HG02571 (cell line): ENCODE results near the gene CHEK2.
"Not testable (repeated sequence)": the region's sequence is repeated elsewhere in the genome, so short reads cannot be mapped to it uniquely, and the experiment has no call there.

Experiments
- ATAC-seq: cut with Tn5 transposase; IDR thresholded peaks from one replicate; pipeline ENCODE4 v1.9.1; 2021; ENCODE audit warnings: mild to moderate bottlenecking, moderate library complexity; ENCODE audit not compliant: unreplicated experiment

The CHEK2 gene

GRCh38 chr22:28742562-28742962 is 942 bp upstream of the CHEK2 start:
- no peak for ATAC-seq

DNA sequence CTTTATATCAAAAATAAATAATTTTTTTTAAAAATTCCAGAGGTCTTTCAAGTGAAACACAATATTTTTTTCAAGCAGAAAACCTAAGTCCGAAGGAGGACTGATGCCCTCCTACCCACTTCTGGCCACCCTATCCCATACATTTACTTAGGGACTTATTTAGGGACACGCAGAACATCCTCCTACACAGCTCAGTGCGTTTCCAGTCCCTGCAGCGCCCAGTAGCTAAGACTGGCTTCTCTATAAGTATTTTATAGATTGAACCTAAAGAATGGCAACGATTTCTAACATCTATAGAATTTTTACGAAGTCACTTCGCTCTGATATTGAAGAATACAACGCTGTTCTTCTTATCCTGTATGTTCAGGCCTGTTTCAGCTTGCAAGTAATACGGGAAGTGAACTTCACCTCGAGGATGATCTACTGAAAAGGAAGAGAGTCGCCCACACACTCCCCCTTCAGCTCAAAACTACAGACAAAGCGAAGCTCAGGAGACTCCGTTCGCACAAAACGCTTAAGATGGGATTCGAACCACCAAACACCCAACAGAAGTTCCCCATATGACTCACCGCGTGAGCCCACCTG is 328 bp downstream of the CHEK2 start:
- no peak for ATAC-seq

- ATAC-seq: not testable (repeated sequence)
Measured at GRCh38 chr22:28738876-28739275, 2.7 kb downstream of the CHEK2 start.

DNA sequence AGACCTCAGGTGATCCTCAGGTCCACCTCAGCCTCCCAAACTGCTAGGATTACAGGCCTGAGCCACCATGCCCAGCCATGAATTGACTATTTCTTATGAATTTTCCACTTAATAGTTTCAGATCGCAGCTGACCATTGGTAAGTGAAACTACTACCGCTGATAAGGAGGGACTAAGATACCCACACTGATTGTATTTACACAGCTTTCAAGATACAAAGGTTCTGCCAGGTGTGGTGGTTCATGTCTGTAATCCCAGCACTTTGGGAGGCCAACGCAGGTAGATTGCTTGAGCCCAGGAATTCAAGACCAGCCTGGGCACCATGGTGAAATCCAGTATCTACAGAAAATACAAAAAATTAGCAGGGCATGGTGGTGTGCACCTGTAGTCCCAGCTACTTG is 3.9 kb downstream of the CHEK2 start:
- no peak for ATAC-seq

DNA sequence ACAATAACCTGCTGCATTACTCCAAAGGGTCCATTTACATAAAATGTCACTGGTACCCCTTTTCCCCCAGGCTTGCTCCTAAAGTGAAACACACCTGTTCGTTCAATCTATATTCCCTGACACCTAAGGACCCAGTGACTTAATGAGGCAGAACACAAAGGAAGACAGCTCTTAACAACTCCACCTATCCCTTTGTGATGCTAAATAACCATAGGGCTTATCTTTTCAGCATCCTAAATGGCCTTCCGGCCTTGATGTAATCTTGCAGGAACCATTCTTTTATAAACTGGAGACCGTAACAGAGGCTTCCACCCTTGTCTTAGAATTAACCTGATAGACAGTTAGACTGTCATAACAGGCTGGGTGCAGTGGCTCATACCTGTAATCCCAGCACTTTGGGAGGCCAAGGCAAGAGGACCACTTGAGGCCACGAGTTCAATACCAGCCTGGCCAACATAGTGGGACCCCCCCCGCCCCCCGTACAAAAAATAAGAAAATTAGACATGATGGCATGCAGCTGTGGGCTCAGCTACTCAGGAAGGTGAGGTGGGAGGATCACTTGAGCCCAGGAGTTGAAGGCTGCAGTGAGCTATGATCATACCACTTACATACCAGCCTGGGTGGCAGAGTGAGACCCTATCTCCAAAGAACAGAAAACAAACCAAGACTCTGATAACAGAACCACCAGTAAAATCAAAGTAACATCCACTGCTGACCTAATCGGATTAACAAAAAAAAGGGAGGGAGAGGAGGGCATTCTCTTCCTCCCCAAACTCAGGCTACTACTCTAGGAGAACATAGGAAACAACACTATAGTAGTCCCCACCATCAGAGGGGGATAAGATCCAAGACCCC is 5.1 kb downstream of the CHEK2 start:
- no peak for ATAC-seq

DNA sequence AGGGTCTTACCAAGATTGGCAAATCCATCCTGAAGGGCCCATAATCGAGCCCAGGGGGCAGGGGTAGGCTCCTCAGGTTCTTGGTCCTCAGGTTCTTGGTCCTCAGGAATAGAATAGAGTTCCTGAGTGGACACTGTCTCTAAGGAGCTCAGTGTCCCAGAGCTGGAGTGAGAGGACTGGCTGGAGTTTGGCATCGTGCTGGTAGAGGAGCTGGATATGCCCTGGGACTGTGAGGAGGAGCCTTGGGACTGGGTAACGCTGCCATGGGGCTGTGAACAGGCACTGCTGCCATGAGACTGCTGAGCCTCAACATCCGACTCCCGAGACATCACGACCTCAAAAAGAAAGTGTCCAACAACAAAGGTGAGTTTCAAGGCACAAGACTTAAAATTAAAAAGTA is 7.2 kb downstream of the CHEK2 start:
- ATAC-seq: no peak

DNA sequence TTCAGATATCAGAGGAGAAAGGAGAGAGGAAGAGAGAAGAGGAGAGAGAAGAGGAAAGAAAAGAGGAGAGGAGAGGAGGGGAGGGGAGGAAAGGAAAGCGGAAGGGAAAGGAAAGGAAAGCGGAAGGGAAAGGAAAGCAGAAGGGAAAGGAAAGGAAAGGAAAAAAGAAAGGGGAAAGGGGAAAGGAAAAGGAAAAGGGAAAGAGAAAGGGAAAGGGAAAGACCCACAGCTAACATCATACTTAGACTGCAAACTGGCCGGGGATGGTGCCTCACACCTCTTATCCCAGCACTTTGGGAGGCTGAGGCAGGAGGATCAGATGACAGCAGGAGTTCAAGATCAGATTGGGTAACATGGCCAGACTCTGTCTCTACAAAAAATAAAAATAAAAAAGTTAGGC is 11.4 kb downstream of the CHEK2 start:
- ATAC-seq: no peak

DNA sequence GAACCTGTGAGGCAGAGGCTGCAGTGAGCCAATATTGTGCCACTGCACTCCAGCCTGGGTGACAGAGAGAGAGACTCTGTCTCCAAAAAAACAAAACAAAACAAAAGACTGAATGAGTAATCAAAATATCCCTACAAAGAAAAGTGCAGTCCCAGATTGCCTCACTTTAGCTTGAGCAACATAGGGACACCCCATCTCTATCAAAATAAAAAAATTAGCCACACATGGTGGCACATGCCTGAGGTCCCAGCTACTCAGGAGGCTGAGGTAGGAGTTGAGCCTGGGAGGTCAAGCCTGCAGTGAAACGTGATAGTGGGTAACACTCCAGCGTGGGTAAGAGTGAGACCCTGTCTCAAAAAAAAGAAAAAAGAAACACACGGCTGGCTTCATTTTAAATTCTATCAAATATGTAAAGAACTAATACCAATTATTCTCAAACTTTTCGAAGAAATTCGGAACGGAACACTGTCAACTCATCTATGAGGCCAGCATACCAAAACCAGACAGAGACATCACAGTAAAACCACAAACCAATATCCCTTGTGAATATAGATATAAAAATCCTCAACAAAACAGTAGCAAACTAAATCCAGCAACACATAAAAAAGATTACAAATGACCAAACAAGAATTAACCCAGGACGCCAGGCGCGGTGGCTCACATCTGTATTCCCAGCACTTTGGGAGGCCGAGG is 12.9 kb downstream of the CHEK2 start:
- no peak for ATAC-seq

DNA sequence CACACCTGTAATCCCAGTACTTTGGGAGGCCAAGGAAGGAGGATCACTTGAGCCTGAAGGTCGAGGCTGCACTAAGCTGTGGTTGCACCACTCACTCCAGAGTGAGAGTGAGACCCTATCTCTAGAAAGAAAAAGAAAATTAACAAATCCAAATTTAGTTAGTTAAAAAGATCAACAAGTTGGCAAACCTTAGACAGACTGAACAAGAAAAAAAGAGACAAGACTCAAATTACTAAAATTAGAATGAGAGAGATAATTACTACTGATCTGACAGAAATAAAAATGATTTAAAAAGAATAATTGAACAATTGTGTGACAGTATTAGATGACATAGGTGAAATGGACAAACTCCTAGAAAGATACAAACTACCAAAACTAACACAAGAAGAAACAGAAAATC is 13.6 kb downstream of the CHEK2 start:
- no peak for ATAC-seq

GRCh38 chr22:28718044-28718443 is 23.6 kb downstream of the CHEK2 start:
- no peak for ATAC-seq

DNA sequence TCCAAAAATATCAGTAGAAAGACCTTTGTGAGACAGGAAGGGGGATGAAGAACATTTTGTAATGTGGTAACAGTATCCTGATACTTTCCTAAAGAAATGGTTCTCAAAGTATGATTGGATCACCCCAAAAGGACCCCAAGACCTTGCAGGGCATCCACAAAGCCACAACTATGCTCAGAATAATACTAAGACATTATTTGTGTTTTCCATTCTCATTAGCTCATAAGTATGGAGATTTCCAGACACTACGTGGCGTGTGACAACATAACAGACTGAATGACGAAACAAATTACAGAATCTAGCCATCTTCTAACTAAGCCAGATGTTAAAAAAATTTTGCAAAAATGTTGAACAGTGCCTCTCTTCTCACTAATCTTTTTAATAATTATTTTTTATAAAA is 24.9 kb downstream of the CHEK2 start:
- ATAC-seq: no peak

DNA sequence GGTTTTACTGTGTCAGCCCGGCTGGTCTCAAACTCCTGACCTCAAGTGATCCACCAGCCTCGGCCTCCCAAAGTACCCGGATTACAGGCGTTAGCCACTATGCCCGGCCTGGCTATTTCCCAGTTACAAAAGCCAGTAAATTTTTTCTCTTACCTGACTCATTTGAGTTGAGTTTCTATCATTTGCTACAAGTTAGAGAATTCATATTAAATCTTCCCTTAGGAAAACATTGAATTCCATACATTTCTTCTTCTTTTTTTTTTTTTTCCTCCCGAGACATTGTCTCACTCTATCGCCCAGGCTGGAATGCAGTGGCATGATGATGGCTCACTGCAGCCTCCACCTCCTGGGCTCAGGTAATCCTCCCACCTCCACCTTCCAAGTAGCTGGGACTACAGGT is 26.0 kb downstream of the CHEK2 start:
- no peak for ATAC-seq

DNA sequence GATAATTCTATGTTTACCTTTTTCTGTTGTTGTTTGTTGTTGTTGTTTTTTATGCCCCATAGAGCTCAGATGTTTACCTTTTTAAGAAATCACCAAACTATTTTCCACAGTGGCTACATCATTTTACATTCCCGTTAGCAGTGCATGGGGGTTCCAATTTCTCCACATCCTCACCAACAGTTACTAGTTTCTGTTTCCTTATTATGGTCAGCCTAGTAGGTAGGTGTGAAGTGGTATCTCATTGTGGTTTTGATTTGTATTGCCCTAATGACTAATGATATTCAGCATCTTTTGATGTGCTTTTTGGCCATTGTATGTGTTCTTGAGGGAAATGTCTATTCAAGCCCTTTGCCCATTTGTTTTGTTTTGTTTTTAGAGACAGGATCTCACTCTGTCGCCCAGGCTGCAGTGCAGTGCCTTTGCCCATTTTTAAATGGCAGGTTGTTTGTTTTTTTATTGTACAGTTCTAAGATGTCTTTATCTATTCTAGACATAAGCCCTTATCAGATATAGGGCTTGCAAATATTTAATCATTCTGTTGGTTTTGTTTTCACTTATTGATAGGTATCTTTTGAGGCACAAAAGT is 27.5 kb downstream of the CHEK2 start:
- ATAC-seq: no peak

GRCh38 chr22:28711820-28712777 is 29.5 kb downstream of the CHEK2 start:
- no peak for ATAC-seq

DNA sequence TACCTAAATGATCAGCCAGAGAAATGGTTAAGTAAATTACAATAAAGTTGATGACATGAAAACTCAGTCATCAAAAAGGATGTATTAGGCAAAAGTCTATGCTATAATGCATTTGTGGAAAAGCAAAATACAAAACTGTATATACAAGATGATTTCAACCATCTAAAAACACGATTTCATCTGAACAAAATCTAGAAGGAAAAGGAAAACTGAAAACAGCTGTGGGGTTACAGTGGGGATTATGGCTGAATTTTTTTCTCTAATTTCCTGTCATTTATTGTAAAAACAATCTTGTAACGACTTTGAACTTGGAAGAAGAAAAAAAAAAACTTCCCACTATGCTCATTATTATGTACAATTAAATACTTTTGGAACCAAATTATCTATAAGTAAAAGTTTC is 30.3 kb downstream of the CHEK2 start:
- ATAC-seq: no peak

GRCh38 chr22:28710576-28711191 is 30.9 kb downstream of the CHEK2 start:
- no peak for ATAC-seq

- ATAC-seq: no peak
Measured at GRCh38 chr22:28710107-28710506, 31.5 kb downstream of the CHEK2 start.

- no peak for ATAC-seq
Measured at GRCh38 chr22:28706845-28707244, 34.8 kb downstream of the CHEK2 start.

DNA sequence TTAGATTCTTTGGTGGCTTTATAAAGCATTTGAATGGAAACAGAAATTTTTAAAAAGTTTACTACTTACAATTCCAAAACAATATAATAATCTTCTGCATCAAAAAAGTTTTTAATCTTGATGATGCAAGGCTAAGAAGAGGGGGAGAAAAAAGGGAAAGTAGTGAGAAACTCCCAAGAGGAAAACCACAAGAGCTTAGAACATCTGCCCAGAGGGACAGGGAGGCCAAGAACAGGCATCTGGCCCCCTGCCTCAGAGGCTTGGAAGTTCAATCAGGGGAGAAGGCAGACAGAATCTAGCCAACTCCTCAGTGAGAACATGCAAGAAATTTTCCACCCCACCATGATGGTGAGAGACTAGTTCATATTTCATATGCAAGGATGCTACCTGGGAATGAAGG is 38.2 kb downstream of the CHEK2 start:
- no peak for ATAC-seq

DNA sequence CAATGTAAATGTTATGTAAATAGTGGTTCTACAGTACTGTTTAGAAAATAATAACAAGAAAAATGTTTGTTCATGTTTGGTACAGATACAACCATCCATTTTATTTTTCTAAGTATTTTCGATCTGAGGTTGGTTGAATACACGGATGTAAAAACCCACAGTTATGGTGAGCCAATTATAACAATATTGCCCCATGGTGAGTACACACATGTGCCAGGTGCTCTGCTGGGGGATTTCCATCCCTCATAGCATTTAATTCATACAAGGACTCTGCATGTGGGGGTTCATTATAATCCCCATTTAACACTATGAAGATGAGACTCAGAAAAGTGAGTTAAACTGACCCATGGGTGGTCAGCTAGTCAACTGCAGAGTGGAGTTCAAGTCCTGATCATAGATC is 38.7 kb downstream of the CHEK2 start:
- ATAC-seq: no peak
